PC-9 (cell line): ENCODE measurements around the gene RIBC2. TPM values are rescaled to one million over a fixed set of nuclear protein-coding genes. Genes with fewer than 3 reads are reported as not detected.

Source experiments
- BruUV-seq: library from RNA; stranded (reverse); fragments of 400-500 nt; replicated peaks from 2 replicates; lab custom pipeline; 2021; lab: Mats Ljungman, UMichigan
- CTCF ChIA-PET: fragments of 300-600 bp; sonication (Branson Sonifier 250); formaldehyde crosslinking; loops from one replicate; lab custom pipeline; 2022; ENCODE audit warnings: antibody characterized with exemption; lab: Charles Lee
- POLR2A ChIA-PET: fragments of 300-600 bp; sonication (Branson Sonifier 250); formaldehyde crosslinking; loops from one replicate; lab custom pipeline; 2022; ENCODE audit warnings: antibody characterized with exemption; ENCODE audit not compliant: unreplicated experiment; lab: Charles Lee
- DNase-seq, 2 experiments: peaks; one replicate each; pipeline versions ENCODE4 v3.0.0 to v3.0.0-alpha.2; 2015 to 2022; ENCODE audit warnings: mixed read lengths in 1 of 2
- H2AFZ ChIP-seq: fragments of 200-600 bp; sonication (generic); 2 replicates; pipeline ENCODE4 v1.8.1; 2017; ENCODE audit warnings: antibody characterized with exemption
- H3F3A ChIP-seq: fragments of 200-600 bp; sonication (generic); 2 replicates; pipeline ENCODE4 v1.8.1; 2017; ENCODE audit warnings: antibody characterized with exemption, mild to moderate bottlenecking, low read depth; ENCODE audit not compliant: insufficient read depth
- H3K27ac ChIP-seq: fragments of 200-600 bp; sonication (generic); 2 replicates; pipeline ENCODE4 v1.6.1; 2016; ENCODE audit warnings: mixed run types
- H3K27me3 ChIP-seq: fragments of 200-600 bp; sonication (generic); 2 replicates; pipeline ENCODE4 v1.6.1; 2016; ENCODE audit warnings: low read depth, mixed run types; ENCODE audit not compliant: insufficient read depth
- H3K36me3 ChIP-seq: fragments of 200-600 bp; sonication (generic); 2 replicates; pipeline ENCODE4 v1.6.1; 2016; ENCODE audit warnings: low read depth, mixed run types
- H3K4me1 ChIP-seq: fragments of 200-600 bp; sonication (generic); replicated peaks from 2 replicates; pipeline ENCODE4 v1.6.1; 2016; ENCODE audit warnings: mixed run types; ENCODE audit not compliant: insufficient read depth
- H3K4me2 ChIP-seq: fragments of 200-600 bp; sonication (generic); 2 replicates; pipeline ENCODE4 v1.6.1; 2017; ENCODE audit warnings: mixed run types
- H3K4me3 ChIP-seq: fragments of 200-600 bp; sonication (generic); 2 replicates; pipeline ENCODE4 v1.6.1; 2016; ENCODE audit warnings: mixed run types
- H3K79me2 ChIP-seq: fragments of 200-600 bp; sonication (generic); 2 replicates; pipeline ENCODE4 v1.6.1; 2017; ENCODE audit warnings: low read depth, mixed run types
- H3K9me2 ChIP-seq: fragments of 200-600 bp; sonication (generic); 2 replicates; pipeline ENCODE4 v1.8.1; 2017; ENCODE audit warnings: mild to moderate bottlenecking; ENCODE audit not compliant: insufficient read depth
- H3K9me3 ChIP-seq: fragments of 200-600 bp; sonication (generic); 2 replicates; pipeline ENCODE4 v1.8.1; 2016; ENCODE audit warnings: low read depth; ENCODE audit not compliant: insufficient read depth
- H4K20me1 ChIP-seq: fragments of 200-600 bp; sonication (generic); 2 replicates; pipeline ENCODE4 v1.8.1; 2017; ENCODE audit not compliant: insufficient read depth
- CTCF ChIP-seq: fragments of 200-600 bp; sonication (generic); conservative IDR thresholded peaks from 2 replicates; pipeline ENCODE4 v1.6.1; 2017; ENCODE audit warnings: mixed run types, antibody characterized with exemption, mild to moderate bottlenecking, moderate library complexity
- EZH2 ChIP-seq: fragments of 200-600 bp; sonication (generic); IDR thresholded peaks from 2 replicates; pipeline ENCODE4 v1.8.0; 2017; ENCODE audit warnings: antibody characterized with exemption, low read depth
- intact Hi-C: fragments of 100-400 bp; cut with micrococcal nuclease; formaldehyde crosslinking; loops from one replicate; pipeline ENCODE4 v1.10.0; 2022; ENCODE audit not compliant: unreplicated experiment
- total RNA-seq: library from RNA; stranded (reverse); gene quantifications from 2 replicates; pipeline ENCODE4 v1.2.3, GENCODE V29; 2021

RIBC2 gene
- total RNA-seq, 1 experiment from 2014 or later, result 11.0 TPM

GRCh38 chr22:45465633-45466032, 52.1 kb downstream of the RIBC2 start:
- no peaks in the 10 kb centered on the region for H3K36me3 ChIP-seq
- CTCF ChIA-PET, result no interaction called here
- BruUV-seq, result no TSS peak

GRCh38 chr22:45468872-45469271, 55.4 kb downstream of the RIBC2 start:
- Histone ChIP-seq H4K20me1 (no peaks in the 10 kb centered on the region), H3K9me3 (peaks cover 9% of the 10 kb centered on the region; the same call in 1 of the 2 replicates), H3K36me3 (no peaks in the 10 kb centered on the region), H3K27ac (peak overlapping the region; percentile 91), H2AFZ (peak overlapping the region; percentile 34; the same call in 1 of the 2 replicates), H3K4me2 (peak overlapping the region; percentile 82), H3K27me3 (no peaks in the 10 kb centered on the region), H3K4me1 (peaks cover 49% of the 10 kb centered on the region), H3K79me2 (no peaks in the 10 kb centered on the region), H3F3A (peaks cover 44% of the 10 kb centered on the region), H3K4me3 (peak overlapping the region; percentile 47; the same call in 1 of the 2 replicates), H3K9me2 (no peaks in the 10 kb centered on the region)
- DNase-seq, result peak in 1 of 2 experiments; percentile 71
- CTCF ChIA-PET, result no interaction called here
- no peak for TF ChIP-seq EZH2
- TF ChIP-seq CTCF, result no peak
- intact Hi-C loops, result no loop called here
- POLR2A ChIA-PET, result interaction anchor here (0.6 kb wide), 1 partner anchor 81 kb away, joined by 7 read pairs; no protein-coding TSS in a partner anchor
- no TSS peak for BruUV-seq

More at GRCh38 chr22:45465633-45466032, 52.1 kb downstream of the RIBC2 start:
- H3F3A ChIP-seq, result peaks cover 33% of the 10 kb centered on the region
- no peaks in the 10 kb centered on the region for H4K20me1 ChIP-seq
- H3K27ac ChIP-seq, result no peak overlapping the region
- no peaks in the 10 kb centered on the region for H3K9me2 ChIP-seq
- H3K79me2 ChIP-seq, result no peaks in the 10 kb centered on the region
- peaks cover 9% of the 10 kb centered on the region; the same call in 1 of the 2 replicates for H3K9me3 ChIP-seq
- POLR2A ChIA-PET, result no interaction called here
- TF ChIP-seq CTCF (no peak), EZH2 (no peak)
- H2AFZ ChIP-seq, result no peak overlapping the region
- H3K4me2 ChIP-seq, result no peak overlapping the region
- no peak for DNase-seq
- H3K4me1 ChIP-seq, result peaks cover 28% of the 10 kb centered on the region
- no peaks in the 10 kb centered on the region for H3K27me3 ChIP-seq
- no peak overlapping the region for H3K4me3 ChIP-seq
- intact Hi-C loops, result no loop called here

GRCh38 chr22:45469281-45470073, 56.0 kb downstream of the RIBC2 start:
- Histone ChIP-seq H3K4me2 (peak overlapping the region; percentile 82), H2AFZ (peak overlapping the region; percentile 34; the same call in 1 of the 2 replicates), H3K4me3 (peak overlapping the region; percentile 47; the same call in 1 of the 2 replicates), H3K79me2 (no peaks in the 10 kb centered on the region), H3K27me3 (no peaks in the 10 kb centered on the region), H3K36me3 (no peaks in the 10 kb centered on the region), H4K20me1 (no peaks in the 10 kb centered on the region), H3F3A (peaks cover 44% of the 10 kb centered on the region), H3K9me2 (no peaks in the 10 kb centered on the region), H3K4me1 (peaks cover 49% of the 10 kb centered on the region), H3K9me3 (peaks cover 9% of the 10 kb centered on the region; the same call in 1 of the 2 replicates), H3K27ac (peak overlapping the region; percentile 91)
- BruUV-seq, result no TSS peak
- peak; percentile 40 to 92 for DNase-seq
- intact Hi-C loops, result no loop called here
- CTCF ChIA-PET, result no interaction called here
- POLR2A ChIA-PET, result no interaction called here
- TF ChIP-seq CTCF, result no peak
- no peak for TF ChIP-seq EZH2
